NAMALWA (cell line): ENCODE measurements around the gene TBX5.

Experiments
- DNase-seq: peaks from one replicate; pipeline ENCODE4 v3.0.0-alpha.2; 2015; ENCODE audit warnings: low spot score

The TBX5 gene

DNA sequence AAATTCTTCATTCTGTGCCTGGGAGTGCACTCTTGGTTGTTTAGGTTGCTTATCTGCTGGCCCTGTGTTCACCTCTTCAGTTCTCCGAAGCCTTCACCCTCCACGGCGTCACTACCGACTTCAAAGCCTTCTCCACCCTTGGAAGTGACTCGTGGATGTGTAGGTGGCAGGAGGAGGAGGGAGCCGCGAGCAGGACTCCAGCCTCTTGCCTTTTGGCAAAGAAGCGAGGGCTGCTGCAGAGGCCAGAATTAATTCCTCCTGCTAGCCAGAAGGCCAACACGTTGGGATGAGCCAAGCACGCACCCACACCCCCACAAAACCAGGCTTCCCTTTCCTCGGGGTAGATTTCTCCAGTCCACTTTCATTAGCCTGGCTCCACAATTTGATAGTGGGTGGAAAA, 86.5 kb downstream of the TBX5 start:
- no peak for DNase-seq

DNA sequence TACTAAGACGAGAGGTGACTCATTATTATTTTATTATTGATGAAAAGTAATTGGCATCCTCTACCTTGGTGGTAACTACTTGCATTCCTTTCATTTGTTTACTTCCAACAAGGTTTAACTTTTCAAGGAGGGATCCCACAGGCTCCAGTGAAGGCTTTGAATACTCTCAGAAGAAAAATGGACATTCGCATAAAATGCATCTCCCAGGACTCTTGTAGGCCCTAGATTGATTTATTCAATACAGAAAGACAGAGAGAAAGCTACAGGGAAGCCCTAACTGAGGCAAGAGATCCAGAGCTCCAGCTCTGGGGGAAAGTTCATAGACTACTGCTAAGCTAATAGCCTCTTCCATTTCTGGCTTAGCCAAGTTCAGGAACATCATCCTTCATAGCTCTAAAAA, 87.0 kb downstream of the TBX5 start:
- no peak for DNase-seq

DNA sequence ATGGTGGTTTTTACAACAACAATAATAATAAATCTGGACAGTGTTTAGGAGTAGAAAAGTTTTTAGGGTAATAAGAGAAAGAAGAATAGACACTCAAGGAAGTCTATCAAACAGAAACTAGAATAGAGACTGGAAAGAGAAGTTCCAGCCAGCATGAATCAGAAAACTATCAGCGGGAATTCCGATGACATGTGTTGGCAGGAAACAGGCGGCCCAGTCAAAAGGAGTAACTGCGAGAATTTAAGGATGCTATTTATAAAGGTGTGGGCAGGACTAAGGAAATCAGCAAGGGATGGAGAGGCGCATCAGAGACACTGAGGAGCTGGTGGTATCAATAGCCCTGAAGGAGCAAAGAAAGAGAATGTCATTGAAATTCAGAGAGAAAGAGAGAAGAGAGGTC, 89.9 kb downstream of the TBX5 start:
- DNase-seq = no peak

DNA sequence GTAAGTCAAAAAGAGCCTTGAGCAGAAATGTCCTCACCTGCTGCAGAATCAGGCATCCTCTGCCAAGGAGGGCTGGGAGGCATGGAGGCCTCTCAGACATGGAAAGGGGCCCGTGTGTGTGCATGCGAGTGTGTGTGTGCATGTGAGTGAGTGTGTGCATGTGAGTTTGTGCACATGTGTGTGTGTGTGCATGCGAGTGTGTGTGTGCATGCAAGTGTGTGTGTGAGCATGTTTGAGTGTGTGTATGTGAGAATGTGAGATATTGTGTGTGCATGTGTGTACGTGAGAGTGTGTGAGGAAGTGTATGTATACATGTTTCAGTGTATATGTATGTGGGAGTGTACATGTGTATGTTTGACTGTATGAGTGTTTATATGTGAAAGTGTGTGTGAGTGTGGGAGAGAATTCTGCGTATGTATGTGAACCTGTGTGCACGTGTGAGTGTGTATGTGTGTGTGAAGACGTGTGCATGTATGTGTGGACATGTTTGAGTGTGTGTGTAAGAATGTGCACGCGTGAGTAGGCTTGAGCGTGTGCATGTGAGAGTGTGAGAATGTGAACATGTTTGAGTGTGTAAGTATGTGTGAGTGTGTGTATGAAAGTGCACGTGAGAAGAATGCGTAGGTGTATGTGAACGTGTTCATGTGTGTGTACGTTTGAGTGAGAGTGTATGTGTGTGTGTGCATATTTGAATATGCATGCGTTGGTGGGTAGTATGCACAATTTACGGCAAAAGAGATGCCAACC, 90.8 kb downstream of the TBX5 start:
- no peak for DNase-seq

DNA sequence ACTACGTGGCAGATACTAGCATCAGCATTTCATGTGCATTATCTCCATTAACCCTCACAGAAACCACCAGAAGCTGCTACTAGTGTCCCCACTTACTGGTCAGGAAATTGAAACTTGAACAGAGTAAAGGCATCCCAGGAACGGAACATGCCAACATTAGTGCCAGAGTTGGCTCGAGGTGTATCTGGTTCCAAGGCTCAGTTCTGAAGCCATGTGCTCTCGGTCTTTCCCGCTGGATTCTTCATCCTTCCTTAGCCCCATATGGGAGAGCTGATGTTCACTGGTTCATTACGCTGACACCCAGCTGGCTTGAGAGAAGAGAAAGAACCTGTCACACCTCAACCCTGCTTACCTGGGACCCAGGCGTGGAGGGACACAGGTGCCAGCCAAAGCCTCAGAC, 91.5 kb downstream of the TBX5 start:
- DNase-seq = no peak

DNA sequence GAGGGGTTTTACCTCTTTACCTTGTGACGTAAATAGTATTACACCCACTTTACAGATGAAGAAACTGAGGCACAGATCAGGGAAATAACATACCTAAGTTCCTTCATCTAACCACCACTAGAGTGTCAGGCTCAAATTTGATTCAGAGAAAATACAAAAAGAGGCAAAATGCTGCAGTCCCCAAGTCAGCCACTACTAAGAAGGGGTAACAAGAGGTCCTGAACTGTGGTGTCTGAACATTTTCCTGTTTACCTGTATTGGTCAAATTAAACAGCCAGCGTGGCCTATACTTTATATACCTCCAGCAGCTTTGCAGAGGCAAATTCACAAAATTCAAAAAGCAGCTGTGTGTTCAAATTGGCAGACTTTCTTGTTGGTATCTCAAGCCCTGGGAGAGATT, 92.0 kb downstream of the TBX5 start:
- DNase-seq = peak; percentile 5

DNA sequence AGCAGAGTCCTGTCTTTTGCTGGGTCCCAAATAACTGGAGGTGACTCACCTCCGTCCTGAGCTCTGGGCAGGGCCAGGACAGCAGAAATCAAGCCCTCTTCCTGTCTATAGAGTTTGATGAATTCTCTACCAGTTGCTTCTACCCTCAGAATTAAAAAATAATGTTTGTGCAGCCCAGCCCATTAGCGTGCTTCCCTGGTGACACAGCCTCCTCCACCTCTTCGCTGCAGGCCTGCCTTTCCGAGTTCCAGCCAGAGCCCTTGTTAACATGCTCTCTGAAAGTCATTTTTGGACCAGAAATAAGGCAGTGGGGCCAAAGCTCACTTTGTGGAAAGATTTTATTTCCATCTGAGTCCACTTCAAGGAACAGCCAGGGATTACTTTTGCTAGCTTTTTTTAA, 94.0 kb downstream of the TBX5 start:
- DNase-seq = no peak

DNA sequence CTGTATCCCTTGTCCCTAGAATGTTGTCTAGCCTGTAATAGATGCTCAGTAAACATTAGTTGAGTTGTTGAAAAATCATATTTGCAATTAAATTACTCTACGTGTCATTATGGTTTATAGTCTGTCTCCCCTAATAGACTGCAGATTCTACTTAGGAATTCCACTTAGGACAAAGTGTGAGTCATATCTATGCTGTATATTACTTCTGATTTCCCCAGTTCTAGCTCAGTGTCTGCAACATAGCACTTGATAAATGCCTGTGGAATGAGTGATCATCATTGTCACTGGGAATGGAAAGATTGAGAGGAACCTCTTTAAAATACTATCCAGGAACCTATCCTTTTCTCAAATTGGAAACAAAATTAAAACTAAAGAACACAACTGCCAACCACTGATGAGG, 99.3 kb downstream of the TBX5 start:
- DNase-seq = no peak

DNA sequence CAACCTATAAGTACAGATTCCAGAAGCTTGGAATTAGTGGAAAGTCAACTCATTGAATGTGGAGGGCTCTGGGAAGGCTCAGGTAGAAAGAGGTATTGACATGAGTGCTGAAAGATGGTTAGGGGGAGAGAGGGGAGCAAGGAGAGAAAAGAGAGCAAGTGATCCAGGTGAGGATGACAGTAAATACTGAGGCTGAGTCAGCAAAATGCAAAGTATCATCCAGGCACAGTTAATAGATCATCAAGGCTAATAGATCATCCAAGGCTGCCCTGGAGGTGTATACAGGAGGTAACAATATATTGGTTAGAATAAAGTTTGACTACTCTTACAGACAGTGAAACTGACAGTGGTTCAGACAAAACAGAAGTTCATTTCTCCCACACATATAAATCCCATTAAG, 100.5 kb downstream of the TBX5 start:
- DNase-seq = no peak
